T-helper 9 cell (primary cell): Measurements from ENCODE around the gene ALPP.
"Not testable (repeated sequence)": the region's sequence is repeated elsewhere in the genome, so short reads cannot be mapped to it uniquely, and the experiment has no call there.

Source experiments
- DNase-seq: peaks from one replicate; pipeline ENCODE4 v3.0.0-alpha.2; 2020

Gene ALPP

GRCh38 chr2:232364806-232365594 lies 13.6 kb upstream of the ALPP start:
- DNase-seq: not testable (repeated sequence)

DNA sequence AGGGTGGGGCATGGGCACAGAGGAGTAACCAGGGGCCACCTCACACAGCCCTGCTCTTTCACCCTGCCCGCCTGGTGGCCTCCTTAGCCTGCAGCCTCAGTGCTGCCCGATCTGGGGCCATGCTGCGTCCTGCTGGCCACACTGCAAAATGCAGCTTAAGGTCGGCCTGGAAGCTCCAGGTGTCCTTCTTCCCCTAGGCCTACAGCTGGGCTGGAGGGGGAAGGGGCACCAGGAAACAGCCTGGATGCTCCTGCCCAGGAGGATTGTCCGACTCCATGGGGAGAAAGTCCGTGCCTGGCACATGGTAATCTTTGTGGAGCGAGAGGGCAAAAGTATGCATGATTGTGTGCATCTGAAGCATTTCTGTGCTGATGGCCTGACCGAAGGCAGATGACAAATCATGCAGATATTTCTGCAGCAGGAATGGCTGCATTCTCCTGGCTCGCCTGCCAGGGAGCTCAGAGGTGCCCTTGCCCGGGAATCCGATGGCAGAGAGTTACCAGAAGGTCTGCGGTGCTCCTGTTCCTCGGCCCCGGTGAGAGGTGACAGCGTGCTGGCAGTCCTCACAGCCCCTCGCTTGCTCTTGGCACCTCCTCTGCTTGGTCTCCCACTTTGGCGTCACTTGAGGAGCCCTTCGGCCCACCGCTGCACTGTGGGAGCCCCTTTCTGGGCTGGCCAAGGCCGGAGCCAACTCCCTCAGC lies 12.8 kb upstream of the ALPP start:
- DNase-seq: no peak

DNA sequence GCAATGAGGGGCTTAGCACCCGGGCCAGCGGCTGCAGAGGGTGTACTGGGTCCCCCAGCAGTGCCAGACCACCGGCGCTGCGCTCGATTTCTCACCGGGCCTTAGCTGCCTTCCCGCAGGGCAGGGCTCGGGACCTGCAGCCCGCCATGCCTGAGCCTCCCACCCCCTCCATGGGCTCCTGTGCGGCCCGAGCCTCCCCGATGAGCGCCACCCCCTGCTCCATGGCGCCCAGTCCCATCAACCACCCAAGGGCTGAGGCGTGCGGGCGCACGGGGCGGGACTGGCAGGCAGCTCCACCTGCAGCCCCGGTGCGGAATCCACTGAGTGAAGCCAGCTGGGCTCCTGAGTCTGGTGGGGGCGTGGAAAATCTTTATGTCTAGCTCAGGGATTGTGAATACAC lies 12.1 kb upstream of the ALPP start:
- not testable (repeated sequence) for DNase-seq

- no peak for DNase-seq
These were observed 11.5 kb upstream of the ALPP start for GRCh38 chr2:232367016-232367415.

DNA sequence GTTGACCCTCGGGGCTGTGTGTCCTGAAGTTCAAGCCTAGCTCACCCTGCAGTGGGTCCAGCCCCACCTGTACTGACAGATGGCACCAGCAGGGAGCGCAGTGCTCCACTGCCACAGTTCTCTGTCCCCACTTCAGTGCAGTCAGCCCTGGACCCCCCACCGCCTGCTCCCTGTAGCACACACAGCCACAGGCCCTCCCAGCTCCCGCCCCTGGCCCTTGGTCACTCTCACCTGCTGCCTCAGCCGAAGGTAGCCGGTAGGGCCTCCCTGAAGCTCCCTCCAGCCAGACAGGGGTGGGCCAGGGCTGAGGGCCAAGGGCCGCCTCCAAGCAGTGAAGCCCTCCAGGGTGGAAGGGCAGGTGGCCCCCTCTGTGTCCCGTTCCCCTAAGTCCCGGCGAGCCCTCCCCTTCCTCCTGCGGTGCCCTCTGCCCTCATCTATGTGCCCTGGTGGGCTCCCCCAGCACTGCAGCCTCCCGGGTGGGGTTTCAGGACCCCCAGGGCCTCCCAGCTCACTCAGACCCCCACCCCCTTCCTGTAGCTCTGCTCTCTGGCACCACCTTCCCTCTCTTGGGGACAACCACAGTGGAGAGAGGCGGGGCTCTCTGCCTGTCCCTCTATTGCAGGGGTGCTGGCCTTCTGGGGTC lies 10.8 kb upstream of the ALPP start:
- DNase-seq: no peak

- no peak for DNase-seq
These were observed 10.2 kb upstream of the ALPP start for GRCh38 chr2:232368311-232368731.

DNA sequence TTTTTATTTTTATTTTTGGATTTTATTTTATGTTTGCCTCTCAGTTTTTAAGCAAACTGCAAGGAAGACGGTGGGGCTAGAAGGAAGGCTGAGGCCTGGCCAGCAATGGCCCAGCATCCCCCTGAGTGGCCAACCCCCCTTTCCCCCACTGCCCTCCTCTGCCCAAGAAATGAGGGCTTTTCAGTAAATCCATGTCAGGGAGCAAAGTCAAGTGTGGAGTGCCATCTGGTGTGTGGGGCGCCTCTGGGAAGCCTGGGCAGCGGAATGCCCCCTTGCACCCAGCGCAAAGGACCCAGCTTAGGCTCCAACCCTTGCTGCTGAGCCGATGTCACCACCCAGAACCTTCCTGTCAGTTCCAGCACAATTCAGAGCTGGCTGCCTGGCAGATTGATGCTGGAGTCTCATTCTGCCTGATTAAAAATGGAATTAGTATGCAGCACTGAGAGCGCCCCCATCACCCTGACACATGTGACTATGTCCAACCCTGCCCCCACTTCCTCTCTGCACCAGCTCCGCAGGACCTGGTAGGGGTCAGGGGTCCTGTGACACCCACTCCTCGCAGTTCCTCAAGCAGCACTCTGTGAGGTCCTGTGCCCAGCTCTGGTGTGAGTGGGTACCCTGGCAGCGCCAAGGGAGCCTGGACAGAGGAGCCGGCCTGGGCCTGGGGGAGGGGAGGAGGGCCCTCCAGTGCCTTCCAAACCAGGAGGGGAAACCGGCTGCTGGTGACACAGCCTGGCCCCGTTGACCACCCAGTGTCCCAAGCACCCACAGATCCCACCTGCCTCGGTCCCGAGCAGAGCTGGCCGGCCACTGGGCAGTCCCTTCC lies 9.2 kb upstream of the ALPP start:
- no peak for DNase-seq

GRCh38 chr2:232370007-232370406 lies 8.5 kb upstream of the ALPP start:
- DNase-seq: not testable (repeated sequence)

DNA sequence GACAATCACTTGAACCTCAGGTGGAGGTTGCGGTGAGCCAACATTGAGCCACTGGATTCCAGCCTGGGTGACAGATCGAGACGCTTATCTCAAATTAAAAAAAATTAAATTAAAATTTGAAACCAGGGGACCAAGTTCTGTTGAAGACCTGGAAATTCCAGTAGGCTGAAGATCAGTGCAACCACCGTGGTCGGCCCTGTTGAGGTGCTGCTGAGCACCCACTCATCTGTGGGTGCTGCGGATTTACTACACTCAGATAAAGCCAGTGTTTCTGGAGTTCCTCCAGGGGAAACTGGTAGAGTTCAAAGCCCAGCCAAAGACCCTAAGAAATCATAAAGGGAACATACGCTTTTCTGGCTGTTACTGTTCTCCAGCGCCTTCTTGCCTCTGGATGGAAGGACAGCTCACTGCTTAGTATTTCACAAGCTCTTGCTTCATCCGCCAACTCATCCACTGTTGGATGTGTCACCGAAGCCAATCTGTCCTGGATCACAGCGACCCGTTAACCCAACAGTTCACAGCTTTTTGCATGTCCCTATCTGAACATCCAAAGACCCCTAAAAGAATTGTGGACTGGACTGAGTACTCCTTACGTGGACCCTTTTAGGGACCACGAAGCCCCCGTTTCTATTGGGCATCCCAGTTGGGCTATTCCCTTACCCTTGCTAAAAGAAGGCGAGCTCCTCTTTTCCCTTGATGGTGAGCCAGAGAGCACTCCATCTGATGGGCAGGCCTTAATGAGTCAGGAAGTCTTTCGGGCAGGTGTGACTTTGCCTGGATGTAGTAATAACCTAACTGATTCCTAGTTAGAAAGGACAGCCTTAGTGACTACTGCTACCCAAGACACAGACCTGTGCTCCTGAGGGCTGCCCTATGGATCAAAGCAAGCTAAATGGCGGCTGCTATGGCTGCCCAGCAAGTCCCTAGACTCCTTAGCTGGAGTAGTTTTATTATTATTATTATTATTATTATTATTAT lies 6.0 kb upstream of the ALPP start:
- no peak for DNase-seq

DNA sequence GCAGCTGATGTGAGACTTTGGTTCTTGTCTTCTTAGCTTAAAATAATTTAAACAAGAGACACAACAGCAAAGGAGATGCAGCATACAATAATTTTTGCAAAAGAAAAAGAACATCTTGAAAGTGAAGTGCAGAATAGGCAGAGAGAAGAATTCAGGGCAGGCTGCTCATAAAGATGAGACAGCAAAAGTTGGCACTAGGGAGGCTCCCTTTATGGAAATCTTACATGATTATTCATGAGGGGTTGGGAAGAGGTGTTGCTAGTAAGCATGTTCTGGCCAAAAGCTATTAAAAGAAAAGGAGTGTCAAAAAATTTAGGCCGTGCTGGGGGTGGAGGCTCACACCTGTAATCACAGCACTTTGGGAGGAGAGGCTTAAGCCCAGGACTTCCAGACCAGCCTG lies 4.2 kb upstream of the ALPP start:
- no peak for DNase-seq

- no peak for DNase-seq
These were observed 3.4 kb upstream of the ALPP start for GRCh38 chr2:232375164-232375563.

DNA sequence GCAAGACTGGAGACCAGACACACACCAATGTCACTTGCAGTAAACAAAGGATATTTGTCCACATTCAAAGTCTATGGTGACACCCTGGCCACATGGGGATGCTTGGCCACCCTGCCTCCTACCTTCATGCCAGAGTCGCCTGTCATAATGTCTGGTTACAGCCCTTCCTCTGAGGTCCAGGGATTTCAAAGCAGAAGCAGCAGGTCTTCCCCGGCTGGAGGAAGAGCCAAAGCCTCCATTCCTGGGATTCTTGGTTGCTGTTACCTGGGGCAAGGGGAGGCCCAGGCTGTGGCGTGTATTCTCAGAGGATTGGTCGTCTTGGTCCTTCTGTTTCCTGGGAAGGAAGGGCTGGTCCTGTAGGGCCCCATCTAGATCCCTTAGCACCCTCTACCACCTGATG lies 2.3 kb upstream of the ALPP start:
- DNase-seq: no peak

GRCh38 chr2:232376713-232377112 lies 1.8 kb upstream of the ALPP start:
- no peak for DNase-seq

DNA sequence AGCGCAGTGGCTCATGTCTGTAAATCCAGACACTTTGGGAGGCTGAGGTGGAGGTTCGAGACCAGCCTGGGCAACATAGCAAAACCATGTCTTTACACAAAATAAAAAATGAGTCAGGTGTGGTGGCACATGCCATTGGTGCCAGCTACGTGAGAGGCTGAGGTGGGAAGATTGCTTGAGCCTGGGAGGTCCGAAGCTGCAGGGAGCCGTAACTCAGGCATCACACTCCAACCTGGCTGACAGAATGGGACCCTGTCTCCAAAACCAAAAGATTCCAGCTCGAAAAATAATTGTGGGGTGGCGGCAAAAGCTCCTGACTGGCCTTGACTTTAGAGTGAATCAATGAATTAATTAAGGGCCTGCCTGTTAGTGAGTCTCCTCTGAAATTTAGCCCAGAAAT lies 1.2 kb upstream of the ALPP start:
- DNase-seq: no peak

GRCh38 chr2:232377841-232378734 lies 463 bp upstream of the ALPP start:
- no peak for DNase-seq

DNA sequence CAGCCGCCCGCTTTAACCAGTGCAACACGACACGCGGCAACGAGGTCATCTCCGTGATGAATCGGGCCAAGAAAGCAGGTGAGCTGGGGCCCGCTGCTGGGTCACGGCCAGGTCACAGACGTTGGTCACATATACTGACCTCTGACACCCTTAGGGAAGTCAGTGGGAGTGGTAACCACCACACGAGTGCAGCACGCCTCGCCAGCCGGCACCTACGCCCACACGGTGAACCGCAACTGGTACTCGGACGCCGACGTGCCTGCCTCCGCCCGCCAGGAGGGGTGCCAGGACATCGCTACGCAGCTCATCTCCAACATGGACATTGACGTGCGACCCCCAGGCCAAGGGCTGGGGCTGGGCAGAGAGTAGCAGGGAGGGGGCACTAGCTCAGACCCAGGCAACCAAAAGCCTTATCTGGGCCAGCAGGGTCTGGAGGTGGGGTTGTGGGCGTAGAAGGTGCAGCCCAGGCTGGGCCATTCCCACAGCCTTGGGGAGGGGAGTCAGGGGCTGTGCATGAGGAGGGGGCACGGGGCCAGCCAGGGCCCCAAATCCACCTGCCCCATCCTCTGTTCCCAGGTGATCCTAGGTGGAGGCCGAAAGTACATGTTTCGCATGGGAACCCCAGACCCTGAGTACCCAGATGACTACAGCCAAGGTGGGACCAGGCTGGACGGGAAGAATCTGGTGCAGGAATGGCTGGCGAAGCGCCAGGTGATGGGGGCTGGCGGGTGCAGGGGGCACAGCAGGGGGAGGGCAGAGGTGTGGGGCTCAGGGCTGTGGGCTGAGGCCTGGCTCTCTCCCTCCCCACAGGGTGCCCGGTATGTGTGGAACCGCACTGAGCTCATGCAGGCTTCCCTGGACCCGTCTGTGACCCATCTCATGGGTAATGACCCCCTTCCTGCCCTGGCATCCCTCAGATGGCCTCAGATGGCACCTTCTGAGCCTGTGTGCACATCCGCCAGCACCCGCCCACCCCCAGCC lies 1.3 kb downstream of the ALPP start:
- not testable (repeated sequence) for DNase-seq

DNA sequence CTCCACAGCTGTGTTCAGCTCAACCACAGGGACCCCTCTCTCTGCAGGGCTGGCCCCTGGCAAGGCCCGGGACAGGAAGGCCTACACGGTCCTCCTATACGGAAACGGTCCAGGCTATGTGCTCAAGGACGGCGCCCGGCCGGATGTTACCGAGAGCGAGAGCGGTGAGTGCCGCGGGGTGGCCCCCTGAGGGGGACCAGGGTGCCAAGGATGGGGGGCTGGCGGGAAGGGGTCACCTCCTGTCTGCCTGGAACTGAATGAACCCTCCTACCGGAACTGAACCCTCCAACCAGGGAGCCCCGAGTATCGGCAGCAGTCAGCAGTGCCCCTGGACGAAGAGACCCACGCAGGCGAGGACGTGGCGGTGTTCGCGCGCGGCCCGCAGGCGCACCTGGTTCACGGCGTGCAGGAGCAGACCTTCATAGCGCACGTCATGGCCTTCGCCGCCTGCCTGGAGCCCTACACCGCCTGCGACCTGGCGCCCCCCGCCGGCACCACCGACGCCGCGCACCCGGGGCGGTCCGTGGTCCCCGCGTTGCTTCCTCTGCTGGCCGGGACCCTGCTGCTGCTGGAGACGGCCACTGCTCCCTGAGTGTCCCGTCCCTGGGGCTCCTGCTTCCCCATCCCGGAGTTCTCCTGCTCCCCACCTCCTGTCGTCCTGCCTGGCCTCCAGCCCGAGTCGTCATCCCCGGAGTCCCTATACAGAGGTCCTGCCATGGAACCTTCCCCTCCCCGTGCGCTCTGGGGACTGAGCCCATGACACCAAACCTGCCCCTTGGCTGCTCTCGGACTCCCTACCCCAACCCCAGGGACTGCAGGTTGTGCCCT lies 2.9 kb downstream of the ALPP start:
- not testable (repeated sequence) for DNase-seq
